D721Med (cell line): ENCODE data around the gene TSSK6.

Source experiments
- DNase-seq: peaks from one replicate; pipeline ENCODE4 v3.0.0; 2011; ENCODE audit warnings: low spot score; ENCODE audit not compliant: insufficient read length
- FAIRE-seq: peaks from 2 replicates; lab custom pipeline; 2011; peaks lifted over from hg19 to GRCh38; lab: Jason Lieb, UNC
- CTCF ChIP-seq: IDR thresholded peaks from 2 replicates; pipeline ENCODE4 v1.5.1; 2012; ENCODE audit warnings: mild to moderate bottlenecking, control low read depth; ENCODE audit not compliant: insufficient read depth; ENCODE audit errors: missing control alignments

The TSSK6 gene

GRCh38 chr19:19550485-19550929 is 35.2 kb upstream of the TSSK6 start:
- DNase-seq (no peak), FAIRE-seq (no peak)
- TF ChIP-seq CTCF, result no peak

GRCh38 chr19:19549804-19550464 is 34.6 kb upstream of the TSSK6 start:
- FAIRE-seq (no peak), DNase-seq (no peak)
- no peak for TF ChIP-seq CTCF

GRCh38 chr19:19548915-19549759 is 33.8 kb upstream of the TSSK6 start:
- DNase-seq (no peak), FAIRE-seq (no peak)
- no peak for TF ChIP-seq CTCF

- no peak for TF ChIP-seq CTCF
- FAIRE-seq (no peak), DNase-seq (no peak)
Measured at GRCh38 chr19:19547674-19548336, 32.5 kb upstream of the TSSK6 start.

- no peak for TF ChIP-seq CTCF
- FAIRE-seq (no peak), DNase-seq (no peak)
Measured at GRCh38 chr19:19546751-19547162, 31.4 kb upstream of the TSSK6 start.

GRCh38 chr19:19545707-19546106 is 30.4 kb upstream of the TSSK6 start:
- TF ChIP-seq CTCF, result no peak
- FAIRE-seq (no peak), DNase-seq (no peak)
